RPMI8226 (cell line): ENCODE data around the gene BACH1.
"Not testable (repeated sequence)": the region's sequence is repeated elsewhere in the genome, so short reads cannot be mapped to it uniquely, and the experiment has no call there.

Experiments
- DNase-seq: peaks from one replicate; pipeline ENCODE4 v3.0.0-alpha.2; 2015

BACH1 gene

DNA sequence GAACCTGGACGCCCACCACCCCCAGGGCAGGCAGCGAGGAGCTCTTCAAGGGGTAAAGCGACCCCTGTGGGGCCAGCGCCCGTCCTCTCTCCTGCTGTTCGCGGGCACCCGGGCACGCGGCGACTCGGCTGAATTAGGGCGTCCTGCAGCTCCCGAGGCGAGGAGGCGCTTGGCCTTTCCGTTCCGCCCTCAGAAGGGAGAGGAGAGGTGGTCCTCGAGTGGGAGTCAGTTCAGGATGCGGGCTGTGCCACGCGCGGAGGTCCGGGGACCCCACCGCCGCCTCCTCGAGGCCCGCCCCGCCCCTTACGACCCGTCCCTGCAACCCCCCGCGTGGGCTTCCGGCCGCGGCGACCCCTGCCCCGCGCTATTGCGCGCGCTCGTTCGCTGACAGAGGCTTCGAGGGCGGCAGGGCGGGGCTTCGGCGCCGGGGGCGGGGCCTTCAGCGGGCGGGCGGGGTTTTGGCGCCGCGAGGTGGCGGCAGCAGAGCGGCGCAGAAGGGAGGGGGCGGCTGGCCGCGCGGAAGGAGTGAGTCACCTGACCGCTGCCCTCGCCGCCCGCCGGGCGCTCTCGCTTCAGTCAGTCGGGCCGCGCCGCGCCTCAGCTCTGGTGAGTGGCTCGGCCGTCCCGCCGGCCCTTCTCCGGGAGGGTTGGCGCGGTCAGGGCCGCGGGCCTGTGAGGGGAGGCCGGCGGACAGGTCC, at the start of gene BACH1:
BACH1 (plus strand) TSS at position 575 of the 698 bp plus-strand sequence. CDS start 22,359 bp downstream, outside the sequence.
- peak; percentile 95 for DNase-seq

GRCh38 chr21:29249289-29249688, 49.4 kb upstream of the BACH1 start:
- not testable (repeated sequence) for DNase-seq

DNA sequence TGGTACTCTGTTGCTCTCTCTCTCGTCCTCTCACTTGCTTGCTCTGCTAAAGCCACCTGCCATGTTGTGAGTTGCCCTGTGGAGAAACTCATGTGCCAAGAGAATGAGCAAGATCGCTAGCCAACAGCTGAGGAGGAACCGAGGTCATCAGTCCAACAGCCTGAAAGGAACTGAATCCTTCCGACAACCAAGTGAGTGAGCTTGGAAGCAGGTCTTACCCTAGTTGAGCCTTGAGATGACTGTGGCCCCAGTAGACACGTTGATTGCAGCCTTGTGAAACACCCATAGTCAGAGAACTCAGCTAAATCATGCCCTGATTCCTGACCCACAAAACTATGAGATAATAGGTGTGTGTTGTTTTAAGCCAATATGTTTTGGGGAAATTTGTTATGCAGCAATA, 48.1 kb upstream of the BACH1 start:
- DNase-seq = no peak

DNA sequence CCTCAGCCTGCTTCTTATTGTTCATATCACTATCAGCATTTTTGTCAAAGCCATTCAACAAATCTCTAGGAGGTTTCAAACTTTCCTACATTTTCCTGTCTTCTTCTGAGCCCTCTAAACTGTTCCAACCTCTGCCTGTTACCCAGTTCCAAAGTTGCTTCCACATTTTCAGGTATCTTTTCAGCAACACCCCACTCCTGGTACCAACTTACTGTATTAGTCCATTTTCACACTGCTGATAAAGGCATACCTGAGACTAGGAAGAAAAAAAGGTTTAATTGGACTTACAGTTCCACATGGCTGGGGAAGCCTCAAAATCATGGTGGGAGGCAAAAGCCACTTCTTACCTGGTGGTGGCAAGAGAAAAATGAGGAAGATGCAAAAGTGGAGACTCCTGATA, 44.9 kb upstream of the BACH1 start:
- not testable (repeated sequence) for DNase-seq

DNA sequence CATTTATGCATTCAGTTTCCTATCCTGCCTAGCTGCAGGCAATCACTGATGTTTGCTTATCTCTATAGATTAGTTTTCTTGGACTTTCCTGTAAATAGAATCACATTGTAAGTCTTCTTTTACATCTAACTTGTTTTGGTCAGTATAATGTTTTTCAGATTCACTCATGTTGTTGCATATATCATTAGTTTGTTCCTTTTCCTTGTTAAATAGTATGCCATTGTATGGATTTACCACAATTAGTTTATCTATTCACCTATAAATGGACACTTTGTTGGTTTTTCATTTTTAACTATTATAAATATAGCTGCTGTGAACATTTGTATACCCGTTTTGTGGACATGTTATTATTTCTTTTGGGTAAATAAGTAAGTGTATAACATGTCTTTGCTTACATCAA, 44.2 kb upstream of the BACH1 start:
- no peak for DNase-seq

DNA sequence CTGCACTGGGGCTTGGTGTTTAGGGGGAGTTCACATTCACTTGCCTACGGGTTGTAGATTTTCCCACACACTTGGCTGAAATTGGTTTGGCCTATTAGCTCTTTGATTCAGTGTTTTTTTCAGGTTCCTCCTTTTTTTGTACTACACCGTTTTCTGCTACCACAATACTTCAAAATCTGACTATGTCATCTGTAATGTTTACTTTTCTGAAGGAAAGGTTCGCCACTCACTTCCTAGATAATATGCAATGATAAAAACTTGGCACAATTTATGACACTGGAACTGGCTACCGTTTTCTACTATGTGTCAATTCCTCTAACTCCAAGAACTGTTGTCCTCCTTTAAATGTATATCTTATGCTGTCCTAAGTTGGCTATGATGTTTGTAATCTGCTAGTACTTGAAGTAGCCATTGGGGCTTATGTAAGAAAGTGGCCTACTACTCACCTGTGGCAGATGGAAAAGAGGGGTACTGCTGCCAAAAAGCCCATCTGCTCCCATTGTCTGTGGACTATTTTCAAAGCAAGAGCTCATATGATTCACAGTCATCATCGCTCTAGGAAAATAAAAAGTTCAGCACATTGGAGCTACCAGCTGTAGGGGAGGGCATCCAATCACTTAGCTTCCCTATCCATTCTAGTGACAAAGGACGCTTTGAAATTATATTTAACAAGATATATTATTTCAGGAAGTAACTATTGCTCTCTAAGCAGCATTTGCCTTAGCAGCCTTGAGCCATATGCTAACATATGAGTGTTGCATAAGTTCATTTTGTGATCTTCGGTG, 42.4 kb upstream of the BACH1 start:
- no peak for DNase-seq

- no peak for DNase-seq
These were observed 41.0 kb upstream of the BACH1 start for GRCh38 chr21:29257701-29258100.

DNA sequence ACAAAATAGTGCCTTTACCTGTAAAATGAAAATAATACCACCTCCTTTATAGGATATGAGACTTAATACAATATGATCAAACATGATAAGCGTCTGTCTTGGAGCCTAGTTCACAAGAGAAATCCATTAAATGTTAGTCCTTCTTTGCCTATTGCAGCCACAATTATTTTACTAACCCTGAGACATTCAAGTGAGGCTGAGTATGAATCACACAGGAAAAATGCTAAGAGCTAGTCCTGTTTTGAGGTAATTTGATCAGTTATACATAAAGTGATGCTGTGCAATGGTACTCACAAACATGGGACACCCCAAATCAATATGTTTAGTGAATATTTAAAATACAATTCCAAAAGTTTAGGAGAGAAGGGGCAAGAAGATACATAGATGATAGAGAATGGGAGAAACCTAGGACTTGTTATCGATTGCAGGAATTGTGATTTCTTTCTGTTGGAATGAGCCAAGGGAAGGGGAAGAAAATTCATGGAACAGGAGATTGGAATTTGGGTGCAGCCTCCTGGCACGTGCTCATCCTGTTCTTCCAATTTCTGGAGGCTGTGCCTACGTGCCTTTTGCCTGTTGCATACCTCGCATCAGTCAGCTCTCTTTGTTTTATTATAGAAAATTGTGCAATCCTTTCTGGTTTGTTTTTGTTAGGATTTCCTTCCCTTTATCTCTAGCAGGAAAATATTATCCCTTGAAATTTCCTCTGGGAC, 39.9 kb upstream of the BACH1 start:
- DNase-seq = no peak

DNA sequence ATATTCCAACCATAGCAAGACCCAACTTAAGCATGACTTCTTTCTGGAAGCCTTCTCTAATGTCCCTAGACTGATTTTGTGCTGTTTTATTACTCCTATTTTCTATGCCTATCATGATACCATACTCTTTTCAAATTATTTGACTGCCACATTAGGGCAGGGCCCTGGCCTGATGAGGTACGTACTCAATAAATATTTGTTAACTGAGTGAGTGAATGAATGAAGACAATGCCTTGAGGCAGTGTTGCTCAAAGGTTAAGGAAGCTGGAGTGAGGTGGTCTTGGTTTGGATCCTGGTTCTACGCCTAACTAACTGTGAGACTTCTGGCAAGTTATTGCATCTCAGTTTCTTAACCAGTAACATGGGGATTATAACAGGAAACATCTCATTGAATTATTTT, 38.3 kb upstream of the BACH1 start:
- DNase-seq = no peak

DNA sequence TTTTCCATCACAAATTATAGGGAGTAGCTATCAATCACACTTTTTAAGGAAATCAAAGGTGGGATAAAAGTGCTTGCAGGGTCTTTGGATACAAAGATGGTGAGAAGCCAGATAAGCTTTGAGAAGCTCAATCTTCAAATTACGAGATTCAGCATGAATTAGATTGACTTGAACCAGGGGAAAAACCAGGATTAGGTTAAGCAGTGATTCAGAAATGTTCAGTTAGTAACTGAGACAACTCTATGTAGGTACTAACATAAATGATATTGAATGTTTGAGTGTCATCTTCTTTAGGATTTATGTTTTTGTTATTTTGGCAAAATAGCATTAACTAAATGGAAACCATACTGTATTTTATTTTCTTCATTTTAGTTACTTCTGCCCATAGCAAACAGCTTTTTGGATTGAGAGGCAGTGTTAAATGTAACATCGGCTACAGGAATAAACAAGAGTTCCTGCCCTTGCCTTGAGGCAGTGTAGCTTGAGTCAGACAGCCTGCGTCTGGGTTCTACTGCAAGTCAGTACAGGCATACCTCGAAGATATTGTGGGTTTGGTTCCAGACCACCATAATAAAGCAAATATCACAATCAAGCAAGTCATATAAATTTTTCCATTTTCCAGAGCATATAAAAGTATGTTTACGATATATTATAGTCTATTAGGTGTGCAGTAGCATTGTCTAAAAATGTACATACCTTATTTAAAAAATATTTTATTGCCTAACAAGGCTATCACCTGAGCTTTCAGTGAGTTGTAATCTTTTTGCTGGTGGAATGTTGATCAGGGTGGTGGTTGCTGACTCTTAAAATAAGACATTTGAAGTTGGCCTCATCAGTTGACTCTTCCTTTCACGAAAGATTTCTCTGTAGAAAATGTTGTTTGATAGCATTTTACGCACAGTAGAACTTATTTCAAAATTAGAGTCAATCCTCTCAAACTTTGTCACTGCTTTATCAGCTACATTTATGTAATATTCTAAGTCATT, 36.9 kb upstream of the BACH1 start:
- DNase-seq = no peak

- DNase-seq = no peak
These were observed 34.0 kb upstream of the BACH1 start for GRCh38 chr21:29264721-29265120.

GRCh38 chr21:29265690-29266479, 32.8 kb upstream of the BACH1 start:
- no peak for DNase-seq

GRCh38 chr21:29267666-29268065, 31.1 kb upstream of the BACH1 start:
- no peak for DNase-seq

GRCh38 chr21:29271927-29272333, 26.8 kb upstream of the BACH1 start:
- no peak for DNase-seq

GRCh38 chr21:29277442-29277841, 21.3 kb upstream of the BACH1 start:
- DNase-seq = no peak

- no peak for DNase-seq
These were observed 19.2 kb upstream of the BACH1 start for GRCh38 chr21:29279558-29279957.

DNA sequence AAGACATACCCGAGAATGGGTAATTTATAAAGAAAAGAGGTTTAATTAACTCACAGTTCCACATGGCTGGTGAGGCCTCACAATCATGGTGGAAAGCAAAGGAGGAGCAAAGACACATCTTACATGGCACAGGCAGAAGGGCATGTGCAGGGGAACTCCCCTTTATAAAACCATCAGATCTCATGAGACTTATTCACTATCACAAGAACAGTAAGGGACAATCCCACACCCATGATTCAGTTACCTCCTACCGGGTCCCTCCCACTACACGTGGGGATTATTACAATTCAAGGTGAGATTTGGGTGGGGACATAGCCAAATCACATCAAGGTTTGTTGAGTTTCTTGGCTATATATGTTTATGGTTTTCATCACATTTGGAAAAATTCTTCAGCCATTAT, 16.9 kb upstream of the BACH1 start:
- not testable (repeated sequence) for DNase-seq

DNA sequence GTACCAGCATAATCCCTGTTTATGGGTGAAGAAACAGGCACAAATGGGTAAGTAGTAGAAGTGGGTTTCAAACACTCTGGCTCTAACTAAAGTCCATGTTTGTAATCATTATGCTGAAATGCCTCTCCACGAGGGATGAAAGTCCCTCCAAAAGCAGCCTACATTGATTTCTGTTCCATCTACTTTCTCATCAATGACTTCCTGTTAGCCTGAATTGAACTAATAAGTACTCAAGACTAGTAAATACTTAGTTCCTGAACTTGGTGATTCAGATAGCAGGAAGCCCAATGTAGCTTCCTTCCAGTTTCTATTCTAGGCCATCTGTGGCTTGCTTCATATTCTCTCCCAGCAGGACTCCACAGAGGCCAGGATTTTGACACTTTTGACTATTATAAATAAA, 11.3 kb upstream of the BACH1 start:
- no peak for DNase-seq

- DNase-seq = no peak
These were observed 10.5 kb upstream of the BACH1 start for GRCh38 chr21:29288239-29288638.

GRCh38 chr21:29289317-29289716, 9.4 kb upstream of the BACH1 start:
- no peak for DNase-seq

- no peak for DNase-seq
These were observed 8.5 kb upstream of the BACH1 start for GRCh38 chr21:29290240-29290639.

DNA sequence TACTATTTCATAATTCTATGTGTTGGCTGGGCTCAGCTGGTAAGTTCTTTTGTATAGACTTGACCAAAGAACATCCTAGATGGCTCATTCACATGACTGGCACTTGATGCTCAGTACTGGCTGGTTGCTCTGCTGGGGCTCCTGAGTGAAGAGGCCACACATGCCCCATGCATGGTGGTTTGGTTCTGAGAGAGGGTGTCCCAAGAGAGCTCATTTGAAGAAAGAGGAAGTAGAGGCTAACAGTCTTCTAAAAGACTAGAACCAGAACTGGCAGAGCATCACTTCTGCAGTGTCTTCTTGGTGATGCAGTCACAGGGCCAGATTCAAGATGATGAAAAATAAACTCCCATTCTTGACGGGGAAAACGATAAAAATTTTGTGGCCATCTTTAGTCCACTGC, 5.2 kb upstream of the BACH1 start:
- DNase-seq = peak; percentile 23
